ENCODE results near the gene SLC4A5. TPM values are rescaled to one million over a fixed set of nuclear protein-coding genes. Genes with fewer than 3 reads are reported as not detected.

Gene SLC4A5
- total RNA-seq, 4 donors from 2014 or later, result 2.2 to 8.7 (median 5.1) TPM

DNA sequence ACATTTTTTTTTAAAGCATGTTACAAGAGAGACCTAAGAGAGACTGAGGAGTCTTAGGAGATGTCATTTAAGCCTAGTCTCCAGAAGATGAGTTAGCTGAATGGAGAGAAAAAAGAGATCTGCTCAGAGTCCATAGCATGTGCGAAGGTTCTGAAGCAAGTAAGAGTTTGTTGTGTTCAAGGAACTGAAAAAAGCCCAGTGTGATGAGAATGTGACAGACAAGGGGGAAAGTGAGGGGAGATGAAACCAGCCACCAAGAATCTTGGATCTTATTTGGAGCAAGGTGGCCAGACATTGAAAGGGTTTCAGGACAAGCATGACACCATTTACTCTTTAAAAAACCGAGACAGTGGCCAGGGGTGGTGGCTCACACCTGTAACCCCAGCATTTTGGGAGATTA is 159.3 kb downstream of the SLC4A5 start:
- TF ChIP-seq, protein P1, sequence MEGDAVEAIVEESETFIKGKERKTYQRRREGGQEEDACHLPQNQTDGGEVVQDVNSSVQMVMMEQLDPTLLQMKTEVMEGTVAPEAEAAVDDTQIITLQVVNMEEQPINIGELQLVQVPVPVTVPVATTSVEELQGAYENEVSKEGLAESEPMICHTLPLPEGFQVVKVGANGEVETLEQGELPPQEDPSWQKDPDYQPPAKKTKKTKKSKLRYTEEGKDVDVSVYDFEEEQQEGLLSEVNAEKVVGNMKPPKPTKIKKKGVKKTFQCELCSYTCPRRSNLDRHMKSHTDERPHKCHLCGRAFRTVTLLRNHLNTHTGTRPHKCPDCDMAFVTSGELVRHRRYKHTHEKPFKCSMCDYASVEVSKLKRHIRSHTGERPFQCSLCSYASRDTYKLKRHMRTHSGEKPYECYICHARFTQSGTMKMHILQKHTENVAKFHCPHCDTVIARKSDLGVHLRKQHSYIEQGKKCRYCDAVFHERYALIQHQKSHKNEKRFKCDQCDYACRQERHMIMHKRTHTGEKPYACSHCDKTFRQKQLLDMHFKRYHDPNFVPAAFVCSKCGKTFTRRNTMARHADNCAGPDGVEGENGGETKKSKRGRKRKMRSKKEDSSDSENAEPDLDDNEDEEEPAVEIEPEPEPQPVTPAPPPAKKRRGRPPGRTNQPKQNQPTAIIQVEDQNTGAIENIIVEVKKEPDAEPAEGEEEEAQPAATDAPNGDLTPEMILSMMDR (IDR thresholded peaks at IDR 0.05; ENCODE audit: low read depth), result no peak

DNA sequence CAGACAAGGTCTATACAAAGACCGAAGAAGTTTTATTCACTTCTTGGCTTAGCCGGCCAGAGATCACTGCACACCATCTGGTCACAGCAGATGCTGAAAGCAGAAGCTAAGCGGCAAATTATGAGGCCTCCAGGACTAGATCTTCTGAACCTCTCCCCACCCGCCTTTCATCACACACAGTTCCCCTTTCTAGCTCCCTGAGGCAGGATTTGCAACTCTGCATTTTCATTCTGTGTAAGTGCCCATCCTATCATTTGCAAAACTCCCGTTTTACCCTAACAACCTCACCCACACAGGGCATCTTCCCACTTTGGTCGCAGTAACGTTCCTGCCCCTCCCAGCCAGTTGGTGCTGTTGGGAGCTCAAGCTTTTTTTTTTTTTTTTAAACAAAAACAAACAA is 161.5 kb downstream of the SLC4A5 start:
- TF ChIP-seq, protein P1 (IDR thresholded peaks at IDR 0.05; ENCODE audit: low read depth), result no peak

DNA sequence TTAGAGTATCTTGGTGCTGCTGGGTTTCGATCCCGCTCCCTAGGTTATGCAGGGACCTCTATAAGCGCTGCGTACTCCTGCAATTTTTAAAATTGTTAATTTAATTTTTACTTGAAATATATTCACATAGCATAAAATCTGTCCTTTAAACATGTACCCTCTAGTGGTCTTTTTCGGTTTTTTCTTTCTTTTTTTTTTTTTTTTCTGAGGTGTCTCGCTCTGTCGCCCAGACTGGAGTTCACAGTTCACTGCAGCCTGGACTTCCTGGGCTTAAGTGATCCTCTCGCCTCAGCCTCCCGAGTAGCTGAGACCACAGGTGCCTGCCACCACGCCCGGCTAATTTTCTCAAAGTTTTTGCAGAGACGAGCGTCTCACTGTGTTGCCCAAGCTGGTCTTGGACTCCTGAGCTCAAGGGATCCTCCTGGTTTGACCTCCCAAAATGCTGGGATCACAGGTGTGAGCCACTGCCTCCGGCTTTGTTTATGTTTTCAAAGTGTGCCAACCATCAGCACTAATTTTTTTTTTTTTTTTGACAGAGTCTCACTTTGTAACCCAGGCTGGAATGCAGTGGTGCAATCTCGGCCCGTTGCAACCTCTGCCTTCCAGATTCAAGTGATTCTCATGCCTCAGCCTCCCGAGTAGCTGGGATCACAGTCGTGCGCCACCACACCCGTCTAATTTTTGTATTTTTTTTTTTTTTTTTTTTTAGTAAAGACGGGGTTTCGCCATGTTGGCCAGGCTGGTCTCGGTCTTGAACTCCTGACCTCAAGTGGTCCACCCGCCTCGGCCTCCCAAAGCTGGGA is 164.0 kb downstream of the SLC4A5 start:
- TF ChIP-seq, protein P1 (IDR thresholded peaks at IDR 0.05; ENCODE audit: low read depth), result no peak

- TF ChIP-seq, protein P1 (IDR thresholded peaks at IDR 0.05; ENCODE audit: low read depth), result no peak
Observed at GRCh38 chr2:74178211-74179062, 164.8 kb downstream of the SLC4A5 start, which contains the start of gene MOB1A. Gene MOB1A (minus strand): TSS chr2:74178879. CDS start chr2:74178674, 205 bp downstream.

GRCh38 chr2:74177696-74178095 is 165.5 kb downstream of the SLC4A5 start:
- TF ChIP-seq, protein P1 (IDR thresholded peaks at IDR 0.05; ENCODE audit: low read depth), result no peak

- TF ChIP-seq, protein P1 (IDR thresholded peaks at IDR 0.05; ENCODE audit: low read depth), result no peak
Observed at GRCh38 chr2:74174909-74175308, 168.3 kb downstream of the SLC4A5 start.

DNA sequence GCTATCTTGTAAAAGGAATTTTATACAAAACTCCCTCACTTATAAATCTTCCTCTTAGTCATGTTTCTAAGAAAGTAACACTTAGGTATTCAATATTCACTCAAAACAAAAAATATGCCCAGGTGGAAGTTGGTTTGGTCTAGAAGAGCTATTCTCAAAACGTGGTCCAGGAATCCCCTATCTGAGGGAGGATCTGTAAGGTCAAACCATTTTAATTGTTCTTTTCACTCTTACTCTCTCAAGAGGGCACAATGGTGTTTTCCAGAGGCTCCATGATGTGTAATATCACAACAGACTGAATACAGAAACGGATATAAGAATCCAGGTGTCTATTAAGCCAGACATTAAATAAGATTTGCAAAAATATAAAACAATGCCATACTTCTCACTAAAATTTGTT is 174.5 kb downstream of the SLC4A5 start:
- TF ChIP-seq, protein P1 (IDR thresholded peaks at IDR 0.05; ENCODE audit: low read depth), result no peak
